ENCODE data around the gene BCL2. TPM values are rescaled to one million over a fixed set of nuclear protein-coding genes. Genes with fewer than 3 reads are reported as not detected.
A peak's percentile ranks its signal among the peaks of the same experiment; 100 is the strongest.

BCL2 gene
- total and polyA plus RNA-seq, 9 of the 15 experiments (the other 6 are each of a cell fraction or from before 2014, with no cell fraction given), result 0.10 to 1.1 (median 0.65) TPM

GRCh38 chr18:63367053-63367953 is 47.7 kb upstream of the BCL2 start, which contains the start of gene KDSR (continued):
- TF ChIP-seq ZNF407 (IDR thresholded peaks at IDR 0.05; ENCODE audit: low read depth) (no peak), SRSF9 (IDR thresholded peaks at IDR 0.05; ENCODE audit: borderline replicate concordance, low read depth, low read length) (no peak), ZNF639 (CRISPR knock-in tag; conservative IDR thresholded peaks at IDR 0.05 in 1 of 2, IDR thresholded peaks at IDR 0.05 in 1 of 2) (peak in 1 of 2 experiments; percentile 70; a peak in 2 of 4 replicates), DNMT1 (IDR thresholded peaks at IDR 0.05) (no peak), SNAPC5 (CRISPR knock-in tag; IDR thresholded peaks at IDR 0.05) (no peak), NCOR1 (IDR thresholded peaks at IDR 0.05) (0 out of 2 replicates have a peak, but pooled peaks have one; percentile 7), NCOA6 (IDR thresholded peaks at IDR 0.05) (no peak), ZNF217 (CRISPR knock-in tag; IDR thresholded peaks at IDR 0.05) (no peak), CBFA2T3 (IDR thresholded peaks at IDR 0.05) (no peak), TOE1 (IDR thresholded peaks at IDR 0.05; ENCODE audit: borderline replicate concordance) (peak; percentile 92), TOE1 (CRISPR knock-in tag; IDR thresholded peaks at IDR 0.05; ENCODE audit: borderline replicate concordance, low read depth) (no peak), STAG1 (CRISPR knock-in tag; IDR thresholded peaks at IDR 0.05; ENCODE audit: borderline replicate concordance) (no peak), JUN (IDR thresholded peaks at IDR 0.05; ENCODE audit: borderline replicate concordance, low read depth, low read length) (no peak), JUN (CRISPR knock-in tag; IDR thresholded peaks at IDR 0.05; ENCODE audit: borderline replicate concordance) (0 out of 2 replicates have a peak, but pooled peaks have one; percentile 56), ZKSCAN1 (IDR thresholded peaks at IDR 0.05; ENCODE audit: low read depth, low read length) (peak; percentile 37; the same call in 1 of the 2 replicates), ZBTB7A (IDR thresholded peaks at IDR 0.05; ENCODE audit: borderline replicate concordance, control insufficient read depth, low read depth, low read length) (peak; percentile 65; the same call in 1 of the 2 replicates)
- TF ChIP-seq, protein P1, sequence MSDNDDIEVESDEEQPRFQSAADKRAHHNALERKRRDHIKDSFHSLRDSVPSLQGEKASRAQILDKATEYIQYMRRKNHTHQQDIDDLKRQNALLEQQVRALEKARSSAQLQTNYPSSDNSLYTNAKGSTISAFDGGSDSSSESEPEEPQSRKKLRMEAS (CRISPR knock-in tag; IDR thresholded peaks at IDR 0.05), result 0 out of 2 replicates have a peak, but pooled peaks have one; percentile 39

All from K562 (cell line).